GM12892 (cell line): ENCODE data around the gene CUBN.

Experiments used
- POLR2A ChIP-seq: IDR thresholded peaks from 2 replicates; pipeline ENCODE4 v1.6.1; 2011; ENCODE audit warnings: low read depth, low read length, control low read depth
- POLR2AphosphoS5 ChIP-seq: IDR thresholded peaks from 2 replicates; pipeline ENCODE4 v1.6.1; 2011; ENCODE audit warnings: low read depth, low read length, control low read depth

DNA sequence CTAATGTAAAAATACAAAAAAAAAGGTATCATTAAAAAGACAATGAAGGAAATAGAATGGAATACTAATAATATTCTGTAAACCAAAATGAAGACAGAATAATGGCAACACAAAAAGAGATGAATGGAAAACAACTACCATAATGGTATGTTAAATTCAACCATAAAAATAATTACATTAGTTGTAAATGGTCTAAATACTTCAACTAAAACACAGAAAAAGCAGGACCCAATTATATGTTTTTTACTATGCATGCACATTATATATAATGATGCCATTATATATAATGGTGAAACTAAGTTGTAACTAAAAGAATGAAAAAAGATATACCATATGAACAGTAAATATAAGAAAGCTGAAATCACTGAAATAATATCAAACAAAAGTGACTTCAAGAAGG lies 76.5 kb downstream of the CUBN start:
- TF ChIP-seq POLR2A = no peak
- no peak for TF ChIP-seq POLR2AphosphoS5
